ENCODE results near the gene PLCB1. TPM values are rescaled to one million over a fixed set of nuclear protein-coding genes. Genes with fewer than 3 reads are reported as not detected.

Gene PLCB1
- total RNA-seq, 1 experiment from 2014 or later, result 4.4 TPM

- Histone ChIP-seq H2AFZ (ENCODE audit: low read length) (no peak overlapping the region), H3K9me2 (replicated peaks; ENCODE audit: low read length) (no peaks in the 10 kb centered on the region), H3K4me3 (ENCODE audit: low read length) (no peak overlapping the region), H3K9ac (ENCODE audit: low read length) (no peak overlapping the region), H4K20me1 (ENCODE audit: low read length) (no peaks in the 10 kb centered on the region), H3K27me3 (ENCODE audit: low read length) (no peaks in the 10 kb centered on the region), H3K4me2 (ENCODE audit: low read length) (no peak overlapping the region), H3K4me1 (ENCODE audit: insufficient read depth, low read length) (peaks cover 13% of the 10 kb centered on the region), H3F3A (ENCODE audit: low read length, unreplicated experiment) (no peaks in the 10 kb centered on the region), H3K9me3 (ENCODE audit: low read length) (no peaks in the 10 kb centered on the region), H3K79me2 (ENCODE audit: low read length) (no peaks in the 10 kb centered on the region), H3K36me3 (ENCODE audit: low read depth, low read length) (no peaks in the 10 kb centered on the region), H3K27ac (ENCODE audit: low read length) (no peak overlapping the region)
- ChIA-PET POLR2A (ENCODE audit: unreplicated experiment) (no interaction called here), CTCF (no interaction called here)
- DNase-seq, result no peak
- intact Hi-C loops (cut with micrococcal nuclease), result loop anchor here (5.0 kb wide), 1 partner anchor 1710 kb away; no protein-coding TSS in a partner anchor
- no peak for TF ChIP-seq EZH2phosphoT487 (IDR thresholded peaks at IDR 0.05; ENCODE audit: borderline replicate concordance, low read length)
- TF ChIP-seq EZH2 (IDR thresholded peaks at IDR 0.05; ENCODE audit: low read length, unreplicated experiment), result no peak
- TF ChIP-seq CTCF (conservative IDR thresholded peaks at IDR 0.05; ENCODE audit: low read depth, low read length), result no peak
- no TSS peak for BruUV-seq (replicated peaks)
- no peak for ATAC-seq
Observed at GRCh38 chr20:8877294-8877693, 745.2 kb downstream of the PLCB1 start.

GRCh38 chr20:8879669-8880068 lies 747.6 kb downstream of the PLCB1 start:
- no peaks in the 10 kb centered on the region for H3K9me2 ChIP-seq (replicated peaks; ENCODE audit: low read length)
- CTCF ChIA-PET, result interaction anchor here (0.5 kb wide), 1 partner anchor 18 kb away, joined by 4 read pairs; no protein-coding TSS in a partner anchor
- no peaks in the 10 kb centered on the region for H3K79me2 ChIP-seq (ENCODE audit: low read length)
- no peaks in the 10 kb centered on the region for H3K27me3 ChIP-seq (ENCODE audit: low read length)
- DNase-seq (no peak), ATAC-seq (no peak)
- TF ChIP-seq CTCF (conservative IDR thresholded peaks at IDR 0.05; ENCODE audit: low read depth, low read length), result no peak
- TF ChIP-seq EZH2phosphoT487 (IDR thresholded peaks at IDR 0.05; ENCODE audit: borderline replicate concordance, low read length), result no peak
- no peak for TF ChIP-seq EZH2 (IDR thresholded peaks at IDR 0.05; ENCODE audit: low read length, unreplicated experiment)
- H3K36me3 ChIP-seq (ENCODE audit: low read depth, low read length), result no peaks in the 10 kb centered on the region
- no peak overlapping the region for H3K4me2 ChIP-seq (ENCODE audit: low read length)
- H3K4me1 ChIP-seq (ENCODE audit: insufficient read depth, low read length), result peaks cover 7% of the 10 kb centered on the region
- H2AFZ ChIP-seq (ENCODE audit: low read length), result no peak overlapping the region
- no peak overlapping the region for H3K4me3 ChIP-seq (ENCODE audit: low read length)
- no peaks in the 10 kb centered on the region for H4K20me1 ChIP-seq (ENCODE audit: low read length)
- intact Hi-C loops (cut with micrococcal nuclease), result loop anchor here (5.0 kb wide), 1 partner anchor 1708 kb away; no protein-coding TSS in a partner anchor
- POLR2A ChIA-PET (ENCODE audit: unreplicated experiment), result no interaction called here
- no TSS peak for BruUV-seq (replicated peaks)
- no peak overlapping the region for H3K27ac ChIP-seq (ENCODE audit: low read length)
- no peak overlapping the region for H3K9ac ChIP-seq (ENCODE audit: low read length)
- H3F3A ChIP-seq (ENCODE audit: low read length, unreplicated experiment), result no peaks in the 10 kb centered on the region
- H3K9me3 ChIP-seq (ENCODE audit: low read length), result no peaks in the 10 kb centered on the region

GRCh38 chr20:8880085-8880853 lies 748.2 kb downstream of the PLCB1 start:
- peaks cover 5% of the 10 kb centered on the region for H3K4me1 ChIP-seq (ENCODE audit: insufficient read depth, low read length)
- H2AFZ ChIP-seq (ENCODE audit: low read length), result no peak overlapping the region
- H3F3A ChIP-seq (ENCODE audit: low read length, unreplicated experiment), result no peaks in the 10 kb centered on the region
- H3K4me3 ChIP-seq (ENCODE audit: low read length), result no peak overlapping the region
- no peak overlapping the region for H3K9ac ChIP-seq (ENCODE audit: low read length)
- H3K27ac ChIP-seq (ENCODE audit: low read length), result no peak overlapping the region
- H3K4me2 ChIP-seq (ENCODE audit: low read length), result no peak overlapping the region
- ChIA-PET CTCF (interaction anchor here (0.5 kb wide), 1 partner anchor 18 kb away, joined by 4 read pairs; no protein-coding TSS in a partner anchor), POLR2A (ENCODE audit: unreplicated experiment) (no interaction called here)
- intact Hi-C loops (cut with micrococcal nuclease), result no loop called here
- no peaks in the 10 kb centered on the region for H4K20me1 ChIP-seq (ENCODE audit: low read length)
- no peaks in the 10 kb centered on the region for H3K27me3 ChIP-seq (ENCODE audit: low read length)
- BruUV-seq (replicated peaks), result no TSS peak
- TF ChIP-seq EZH2 (IDR thresholded peaks at IDR 0.05; ENCODE audit: low read length, unreplicated experiment), result no peak
- no peak for TF ChIP-seq CTCF (conservative IDR thresholded peaks at IDR 0.05; ENCODE audit: low read depth, low read length)
- TF ChIP-seq EZH2phosphoT487 (IDR thresholded peaks at IDR 0.05; ENCODE audit: borderline replicate concordance, low read length), result no peak
- DNase-seq, result no peak
- no peaks in the 10 kb centered on the region for H3K9me2 ChIP-seq (replicated peaks; ENCODE audit: low read length)
- H3K36me3 ChIP-seq (ENCODE audit: low read depth, low read length), result no peaks in the 10 kb centered on the region
- no peak for ATAC-seq
- no peaks in the 10 kb centered on the region for H3K79me2 ChIP-seq (ENCODE audit: low read length)
- no peaks in the 10 kb centered on the region for H3K9me3 ChIP-seq (ENCODE audit: low read length)

Data from PC-3 (cell line).